GM23338 (cell line): ENCODE measurements around the gene SNRPN. TPM values are rescaled to one million over a fixed set of nuclear protein-coding genes. Genes with fewer than 3 reads are reported as not detected.

Experiments used
- ATAC-seq: fragments of 200-7000 bp; cut with Tn5 transposase; 3 replicates; pipeline ENCODE4 v1.9.1; 2020
- DNase-seq: peaks from one replicate; pipeline ENCODE4 v3.0.0-alpha.2; 2015; ENCODE audit warnings: low spot score
- H2AFZ ChIP-seq: fragments of 200-600 bp; sonication (generic); 2 replicates; pipeline ENCODE4 v1.8.0; 2016; ENCODE audit warnings: antibody characterized with exemption, mild to moderate bottlenecking, moderate library complexity
- H3F3A ChIP-seq: fragments of 200-600 bp; sonication (generic); replicated peaks from 2 replicates; pipeline ENCODE4 v1.8.0; 2017; ENCODE audit warnings: antibody characterized with exemption, mixed run types, low read depth
- H3K27ac ChIP-seq: fragments of 200-600 bp; sonication (generic); 2 replicates; pipeline ENCODE4 v1.6.1; 2016; ENCODE audit warnings: low read depth
- H3K27me3 ChIP-seq: fragments of 200-600 bp; sonication (generic); 2 replicates; pipeline ENCODE4 v1.8.0; 2016; ENCODE audit warnings: mild to moderate bottlenecking, mixed run types, moderate library complexity; ENCODE audit not compliant: insufficient read depth
- H3K36me3 ChIP-seq: fragments of 200-600 bp; sonication (generic); 2 replicates; pipeline ENCODE4 v1.8.0; 2016; ENCODE audit warnings: mild to moderate bottlenecking; ENCODE audit not compliant: insufficient read depth
- H3K4me1 ChIP-seq: fragments of 200-600 bp; sonication (generic); 2 replicates; pipeline ENCODE4 v1.8.0; 2016; ENCODE audit warnings: mild to moderate bottlenecking, moderate library complexity; ENCODE audit not compliant: insufficient read depth
- H3K4me2 ChIP-seq: fragments of 200-600 bp; sonication (generic); 2 replicates; pipeline ENCODE4 v1.7.1; 2017; ENCODE audit warnings: mixed run types
- H3K4me3 ChIP-seq: fragments of 200-600 bp; sonication (generic); 2 replicates; pipeline ENCODE4 v1.6.1; 2016; ENCODE audit warnings: mixed run types
- H3K79me2 ChIP-seq: fragments of 200-600 bp; sonication (generic); replicated peaks from 2 replicates; pipeline ENCODE4 v1.8.0; 2017; ENCODE audit warnings: mild to moderate bottlenecking; ENCODE audit not compliant: insufficient read depth
- H3K9me2 ChIP-seq: fragments of 200-600 bp; sonication (generic); 2 replicates; pipeline ENCODE4 v1.8.0; 2017; ENCODE audit not compliant: insufficient read depth
- H4K20me1 ChIP-seq: fragments of 200-600 bp; sonication (generic); replicated peaks from 2 replicates; pipeline ENCODE4 v1.8.0; 2017; ENCODE audit warnings: mild to moderate bottlenecking; ENCODE audit not compliant: insufficient read depth
- H3K27ac Mint-ChIP-seq: 2 replicates; pipeline ENCODE4 v1.8.0; 2020; ENCODE audit warnings: inconsistent platforms, mild to moderate bottlenecking, moderate library complexity, mixed read lengths
- H3K27me3 Mint-ChIP-seq: 3 replicates; pipeline ENCODE4 v1.8.0; 2022; ENCODE audit warnings: low read depth, mild to moderate bottlenecking, moderate library complexity, mixed read lengths, inconsistent platforms; ENCODE audit not compliant: insufficient read depth, poor library complexity
- H3K36me3 Mint-ChIP-seq: 3 replicates; pipeline ENCODE4 v1.8.0; 2021; ENCODE audit warnings: low read depth, mild to moderate bottlenecking, inconsistent platforms, moderate library complexity, mixed read lengths
- H3K4me1 Mint-ChIP-seq: 3 replicates; pipeline ENCODE4 v1.8.0; 2020; ENCODE audit warnings: mild to moderate bottlenecking, inconsistent platforms, mixed read lengths
- H3K4me3 Mint-ChIP-seq: 3 replicates; pipeline ENCODE4 v1.8.0; 2021; ENCODE audit warnings: moderate library complexity, mild to moderate bottlenecking, inconsistent platforms, mixed read lengths
- H3K9me3 Mint-ChIP-seq: 3 replicates; pipeline ENCODE4 v1.8.0; 2020; ENCODE audit warnings: moderate library complexity, mild to moderate bottlenecking, inconsistent platforms, mixed read lengths
- CREB1 ChIP-seq: fragments of 250-450 bp; sonication (Bioruptor Pico); IDR thresholded peaks from 2 replicates; pipeline ENCODE4 v1.5.0; 2020; ENCODE audit warnings: low read depth, mild to moderate bottlenecking, moderate library complexity
- ETS1 ChIP-seq: IDR thresholded peaks from 2 replicates; pipeline ENCODE4 v1.6.1; 2016; ENCODE audit warnings: antibody characterized with exemption
- EZH2 ChIP-seq: fragments of 200-600 bp; sonication (generic); IDR thresholded peaks from one replicate; pipeline ENCODE4 v1.8.0; 2017; ENCODE audit warnings: antibody characterized with exemption, mild to moderate bottlenecking, low read depth; ENCODE audit not compliant: unreplicated experiment
- EZH2phosphoT487 ChIP-seq: fragments of 200-600 bp; sonication (generic); IDR thresholded peaks from one replicate; pipeline ENCODE4 v1.8.1; 2018; ENCODE audit warnings: antibody characterized with exemption; ENCODE audit not compliant: unreplicated experiment
- JUNB ChIP-seq: IDR thresholded peaks from one replicate; pipeline ENCODE4 v1.6.1; 2016; ENCODE audit warnings: antibody characterized with exemption; ENCODE audit not compliant: unreplicated experiment
- NANOG ChIP-seq: IDR thresholded peaks from 2 replicates; pipeline ENCODE4 v1.6.1; 2016; ENCODE audit warnings: antibody characterized with exemption, borderline replicate concordance
- POLR2AphosphoS5 ChIP-seq: IDR thresholded peaks from 2 replicates; pipeline ENCODE4 v1.6.1; 2016; ENCODE audit warnings: antibody characterized with exemption, low read depth
- STAT1 ChIP-seq: IDR thresholded peaks from one replicate; pipeline ENCODE4 v1.6.1; 2016; ENCODE audit warnings: antibody characterized with exemption; ENCODE audit not compliant: unreplicated experiment
- ZNF114 ChIP-seq: fragments of 250-450 bp; sonication (Bioruptor Pico); IDR thresholded peaks from 2 replicates; pipeline ENCODE4 v1.5.0; 2020; ENCODE audit warnings: mild to moderate bottlenecking, moderate library complexity
- ZNF331 ChIP-seq: fragments of 250-450 bp; sonication (Bioruptor Pico); IDR thresholded peaks from 2 replicates; pipeline ENCODE4 v1.5.0; 2020; ENCODE audit warnings: low read depth, mild to moderate bottlenecking, moderate library complexity
- ZNF462 ChIP-seq: fragments of 250-450 bp; sonication (Bioruptor Pico); IDR thresholded peaks from 2 replicates; pipeline ENCODE4 v1.5.0; 2020; ENCODE audit warnings: mild to moderate bottlenecking, moderate library complexity
- polyA plus RNA-seq: library from polyadenylated mRNA; unstranded; fragments of >200 nt; fragmentation: Nextera tagmentation; extraction: Ambion mirVana; gene quantifications from 2 replicates; pipeline ENCODE4 v1.2.1, GENCODE V29; 2016
- total RNA-seq: library from RNA; depleted of rRNA; stranded (reverse); fragments of >200 nt; shearing (Covaris generic); gene quantifications from 2 replicates; pipeline ENCODE4 v1.2.3, GENCODE V29; 2014
- TF ChIP-seq, protein P1 (sequence below): IDR thresholded peaks from one replicate; pipeline ENCODE4 v1.6.1; 2018; ENCODE audit warnings: antibody characterized with exemption; ENCODE audit not compliant: unreplicated experiment
- TF ChIP-seq, protein P2 (sequence below), 2 experiments: fragments of 200-600 bp in 1 of 2; sonication (generic) in 1 of 2; conservative IDR thresholded peaks; 2 replicates each; pipeline versions ENCODE4 v1.5.1 to v1.6.1; 2016 to 2017; ENCODE audit warnings: antibody characterized with exemption in 2 of 2, low read depth in 2 of 2, mild to moderate bottlenecking in 2 of 2, moderate library complexity in 1 of 2

SNRPN gene
- total and polyA plus RNA-seq, 2 experiments from 2014 or later = 919 to 966 TPM

DNA sequence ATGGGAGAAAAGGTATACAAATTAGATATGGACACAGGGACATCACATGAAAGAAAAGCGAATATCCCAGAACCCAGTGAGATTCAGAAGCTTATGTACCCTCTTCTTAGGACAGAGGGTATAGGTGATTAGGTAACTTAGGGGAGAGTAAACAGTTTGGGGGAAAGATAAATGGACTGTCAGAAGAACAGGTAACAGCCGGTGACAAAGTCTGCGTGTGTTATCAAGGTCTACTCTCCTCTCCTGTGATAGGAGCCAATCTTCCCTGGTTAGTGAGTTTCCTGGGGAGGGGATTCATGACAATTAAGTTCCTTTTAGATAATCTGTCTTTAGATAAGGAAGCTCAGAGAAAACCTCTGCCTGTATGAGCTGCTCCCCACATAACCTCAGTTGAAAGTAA, 30.6 kb upstream of the SNRPN start:
- Histone ChIP-seq H3K4me3 (no peak overlapping the region), H3K9me2 (no peaks in the 10 kb centered on the region), H3K79me2 (no peaks in the 10 kb centered on the region), H2AFZ (no peak overlapping the region), H3K27ac (no peak overlapping the region), H4K20me1 (no peaks in the 10 kb centered on the region), H3K27me3 (no peaks in the 10 kb centered on the region), H3K4me1 (peaks cover 17% of the 10 kb centered on the region), H3K36me3 (no peaks in the 10 kb centered on the region), H3F3A (no peaks in the 10 kb centered on the region), H3K4me2 (no peak overlapping the region)
- ATAC-seq (no peak), DNase-seq (no peak)
- Mint-ChIP-seq H3K36me3 (peaks cover 4% of the 10 kb centered on the region; the same call in 1 of the 3 replicates), H3K27me3 (peaks cover 10% of the 10 kb centered on the region), H3K4me3 (no peak overlapping the region), H3K27ac (no peak overlapping the region), H3K4me1 (peaks cover 30% of the 10 kb centered on the region), H3K9me3 (peaks cover 28% of the 10 kb centered on the region)
- no peak for TF ChIP-seq EZH2phosphoT487
- no peak for TF ChIP-seq ZNF114
- TF ChIP-seq NANOG = no peak
- TF ChIP-seq ZNF462 (CRISPR knock-in tag) = no peak
- TF ChIP-seq JUNB = no peak
- TF ChIP-seq, protein P1, sequence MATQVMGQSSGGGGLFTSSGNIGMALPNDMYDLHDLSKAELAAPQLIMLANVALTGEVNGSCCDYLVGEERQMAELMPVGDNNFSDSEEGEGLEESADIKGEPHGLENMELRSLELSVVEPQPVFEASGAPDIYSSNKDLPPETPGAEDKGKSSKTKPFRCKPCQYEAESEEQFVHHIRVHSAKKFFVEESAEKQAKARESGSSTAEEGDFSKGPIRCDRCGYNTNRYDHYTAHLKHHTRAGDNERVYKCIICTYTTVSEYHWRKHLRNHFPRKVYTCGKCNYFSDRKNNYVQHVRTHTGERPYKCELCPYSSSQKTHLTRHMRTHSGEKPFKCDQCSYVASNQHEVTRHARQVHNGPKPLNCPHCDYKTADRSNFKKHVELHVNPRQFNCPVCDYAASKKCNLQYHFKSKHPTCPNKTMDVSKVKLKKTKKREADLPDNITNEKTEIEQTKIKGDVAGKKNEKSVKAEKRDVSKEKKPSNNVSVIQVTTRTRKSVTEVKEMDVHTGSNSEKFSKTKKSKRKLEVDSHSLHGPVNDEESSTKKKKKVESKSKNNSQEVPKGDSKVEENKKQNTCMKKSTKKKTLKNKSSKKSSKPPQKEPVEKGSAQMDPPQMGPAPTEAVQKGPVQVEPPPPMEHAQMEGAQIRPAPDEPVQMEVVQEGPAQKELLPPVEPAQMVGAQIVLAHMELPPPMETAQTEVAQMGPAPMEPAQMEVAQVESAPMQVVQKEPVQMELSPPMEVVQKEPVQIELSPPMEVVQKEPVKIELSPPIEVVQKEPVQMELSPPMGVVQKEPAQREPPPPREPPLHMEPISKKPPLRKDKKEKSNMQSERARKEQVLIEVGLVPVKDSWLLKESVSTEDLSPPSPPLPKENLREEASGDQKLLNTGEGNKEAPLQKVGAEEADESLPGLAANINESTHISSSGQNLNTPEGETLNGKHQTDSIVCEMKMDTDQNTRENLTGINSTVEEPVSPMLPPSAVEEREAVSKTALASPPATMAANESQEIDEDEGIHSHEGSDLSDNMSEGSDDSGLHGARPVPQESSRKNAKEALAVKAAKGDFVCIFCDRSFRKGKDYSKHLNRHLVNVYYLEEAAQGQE = no peak
- TF ChIP-seq, protein P2, sequence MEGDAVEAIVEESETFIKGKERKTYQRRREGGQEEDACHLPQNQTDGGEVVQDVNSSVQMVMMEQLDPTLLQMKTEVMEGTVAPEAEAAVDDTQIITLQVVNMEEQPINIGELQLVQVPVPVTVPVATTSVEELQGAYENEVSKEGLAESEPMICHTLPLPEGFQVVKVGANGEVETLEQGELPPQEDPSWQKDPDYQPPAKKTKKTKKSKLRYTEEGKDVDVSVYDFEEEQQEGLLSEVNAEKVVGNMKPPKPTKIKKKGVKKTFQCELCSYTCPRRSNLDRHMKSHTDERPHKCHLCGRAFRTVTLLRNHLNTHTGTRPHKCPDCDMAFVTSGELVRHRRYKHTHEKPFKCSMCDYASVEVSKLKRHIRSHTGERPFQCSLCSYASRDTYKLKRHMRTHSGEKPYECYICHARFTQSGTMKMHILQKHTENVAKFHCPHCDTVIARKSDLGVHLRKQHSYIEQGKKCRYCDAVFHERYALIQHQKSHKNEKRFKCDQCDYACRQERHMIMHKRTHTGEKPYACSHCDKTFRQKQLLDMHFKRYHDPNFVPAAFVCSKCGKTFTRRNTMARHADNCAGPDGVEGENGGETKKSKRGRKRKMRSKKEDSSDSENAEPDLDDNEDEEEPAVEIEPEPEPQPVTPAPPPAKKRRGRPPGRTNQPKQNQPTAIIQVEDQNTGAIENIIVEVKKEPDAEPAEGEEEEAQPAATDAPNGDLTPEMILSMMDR (conservative IDR thresholded peaks at IDR 0.05; ENCODE audit: low read depth in 2 of 2) = no peak
- TF ChIP-seq POLR2AphosphoS5 = no peak
- no peak for TF ChIP-seq ZNF331 (CRISPR knock-in tag)
- TF ChIP-seq CREB1 (CRISPR knock-in tag) = no peak
- TF ChIP-seq EZH2 = no peak
- TF ChIP-seq STAT1 = no peak
- TF ChIP-seq ETS1 = no peak
